Memory B cell (primary cell): ENCODE measurements around the gene CCDC78.

Experiments used
- ATAC-seq: fragments of 150-1000 bp; cut with Tn5 transposase; 2 replicates; pipeline ENCODE4 v1.10.0; 2021; ENCODE audit warnings: low read depth, mild to moderate bottlenecking, moderate library complexity
- DNase-seq, 2 donors: peaks; one replicate each; pipeline ENCODE4 v3.0.0; 2022; ENCODE audit warnings: low spot score in 2 of 2
- H3K27ac Mint-ChIP-seq: one replicate; pipeline ENCODE4 v1.8.0; 2022; ENCODE audit warnings: mild to moderate bottlenecking, moderate library complexity, mixed read lengths
- H3K27me3 Mint-ChIP-seq: one replicate; pipeline ENCODE4 v1.8.0; 2022; ENCODE audit warnings: mixed read lengths
- H3K36me3 Mint-ChIP-seq: one replicate; pipeline ENCODE4 v1.8.0; 2022; ENCODE audit warnings: mild to moderate bottlenecking, mixed read lengths
- H3K4me1 Mint-ChIP-seq: one replicate; pipeline ENCODE4 v1.8.0; 2022; ENCODE audit warnings: mixed read lengths
- H3K4me3 Mint-ChIP-seq: one replicate; pipeline ENCODE4 v1.8.0; 2022; ENCODE audit warnings: mild to moderate bottlenecking, moderate library complexity, mixed read lengths
- H3K9me3 Mint-ChIP-seq: one replicate; pipeline ENCODE4 v1.8.0; 2022; ENCODE audit warnings: mixed read lengths

Gene CCDC78

DNA sequence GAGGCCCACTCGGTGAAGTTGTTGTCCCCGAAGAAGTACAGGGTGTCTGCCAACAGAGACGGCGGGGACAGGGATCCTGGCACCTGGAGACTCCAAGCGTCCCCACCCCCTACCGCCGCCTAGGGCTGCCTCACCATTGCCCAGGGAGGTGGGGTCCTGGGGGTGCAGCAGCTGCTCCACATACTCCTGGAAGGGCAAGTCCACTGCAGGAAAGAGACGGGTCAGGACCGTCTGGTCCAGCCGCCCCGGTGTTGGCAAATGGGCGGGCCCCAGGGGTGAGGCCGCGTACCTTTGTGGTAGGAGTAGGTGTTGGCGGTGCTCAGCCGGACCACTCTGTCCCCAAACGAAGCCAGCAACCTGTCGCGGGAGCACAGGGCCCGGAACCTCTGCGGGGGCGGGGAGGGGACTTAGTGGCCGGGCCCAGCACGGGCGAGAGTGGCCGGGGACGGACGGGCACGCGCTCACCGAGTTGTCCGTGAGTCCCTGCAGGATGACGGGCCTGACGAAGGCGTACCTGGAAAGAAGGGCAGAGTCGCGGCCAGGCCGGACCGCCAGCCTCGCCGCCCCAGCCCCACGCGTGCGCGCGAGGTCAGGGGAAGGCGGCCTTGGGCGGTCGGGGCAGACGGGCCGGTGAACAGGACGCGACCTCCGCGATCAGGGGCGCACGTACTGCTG, 42.7 kb downstream of the CCDC78 start:
- ATAC-seq (no peak), DNase-seq (no peak)
- H3K4me1 Mint-ChIP-seq = peaks cover 9% of the 10 kb centered on the region
- H3K9me3 Mint-ChIP-seq = no peaks in the 10 kb centered on the region
- H3K27ac Mint-ChIP-seq = peak overlapping the region; percentile 75
- no peaks in the 10 kb centered on the region for H3K27me3 Mint-ChIP-seq
- H3K36me3 Mint-ChIP-seq = peaks cover 4% of the 10 kb centered on the region
- peak overlapping the region; percentile 77 for H3K4me3 Mint-ChIP-seq

GRCh38 chr16:682493-683395, 43.5 kb downstream of the CCDC78 start:
- Mint-ChIP-seq H3K36me3 (peaks cover 4% of the 10 kb centered on the region), H3K27ac (no peak overlapping the region), H3K4me1 (peaks cover 11% of the 10 kb centered on the region)

DNA sequence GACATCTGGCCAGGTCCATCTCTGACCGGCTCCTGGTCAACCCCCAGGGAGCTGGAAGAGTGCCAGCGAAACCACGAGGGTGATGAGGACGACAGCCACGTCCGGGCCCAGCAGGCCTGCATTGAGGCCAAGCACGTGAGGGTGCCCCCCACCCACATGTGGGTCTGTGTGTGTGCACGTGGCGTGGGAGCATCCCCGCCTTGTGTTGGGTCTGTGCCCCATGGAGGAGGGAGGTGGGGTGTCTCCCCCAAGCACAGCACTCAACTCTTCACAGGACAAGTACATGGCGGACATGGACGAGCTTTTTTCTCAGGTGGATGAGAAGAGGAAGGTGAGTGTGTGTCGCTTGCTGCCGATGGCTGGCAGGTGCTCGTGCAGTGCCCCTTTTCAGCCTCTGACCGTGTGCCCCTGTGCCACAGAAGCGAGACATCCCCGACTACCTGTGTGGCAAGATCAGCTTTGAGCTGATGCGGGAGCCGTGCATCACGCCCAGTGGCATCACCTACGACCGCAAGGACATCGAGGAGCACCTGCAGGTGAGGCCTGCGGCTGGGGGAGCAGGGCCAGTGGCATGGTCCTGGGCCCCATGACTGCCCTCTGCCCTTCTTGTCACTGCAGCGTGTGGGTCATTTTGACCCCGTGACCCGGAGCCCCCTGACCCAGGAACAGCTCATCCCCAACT, 44.4 kb downstream of the CCDC78 start:
- ATAC-seq (no peak), DNase-seq (no peak)
- peaks cover 11% of the 10 kb centered on the region for H3K4me1 Mint-ChIP-seq
- H3K4me3 Mint-ChIP-seq = peak overlapping the region; percentile 63
- H3K27ac Mint-ChIP-seq = no peak overlapping the region
- H3K9me3 Mint-ChIP-seq = no peaks in the 10 kb centered on the region
- peaks cover 4% of the 10 kb centered on the region for H3K36me3 Mint-ChIP-seq
- H3K27me3 Mint-ChIP-seq = peaks cover 1% of the 10 kb centered on the region

More at GRCh38 chr16:682493-683395, 43.5 kb downstream of the CCDC78 start:
- Mint-ChIP-seq H3K27me3 (peaks cover 1% of the 10 kb centered on the region), H3K4me3 (peak overlapping the region; percentile 77), H3K9me3 (no peaks in the 10 kb centered on the region)
- DNase-seq = no peak
- ATAC-seq = no peak

- no peak overlapping the region for H3K27ac Mint-ChIP-seq
- H3K4me3 Mint-ChIP-seq = peak overlapping the region; percentile 63
- H3K9me3 Mint-ChIP-seq = no peaks in the 10 kb centered on the region
- ATAC-seq (no peak), DNase-seq (no peak)
- H3K4me1 Mint-ChIP-seq = peaks cover 11% of the 10 kb centered on the region
- peaks cover 4% of the 10 kb centered on the region for H3K36me3 Mint-ChIP-seq
- peaks cover 1% of the 10 kb centered on the region for H3K27me3 Mint-ChIP-seq
Observed at GRCh38 chr16:680967-681745, 45.1 kb downstream of the CCDC78 start.

DNA sequence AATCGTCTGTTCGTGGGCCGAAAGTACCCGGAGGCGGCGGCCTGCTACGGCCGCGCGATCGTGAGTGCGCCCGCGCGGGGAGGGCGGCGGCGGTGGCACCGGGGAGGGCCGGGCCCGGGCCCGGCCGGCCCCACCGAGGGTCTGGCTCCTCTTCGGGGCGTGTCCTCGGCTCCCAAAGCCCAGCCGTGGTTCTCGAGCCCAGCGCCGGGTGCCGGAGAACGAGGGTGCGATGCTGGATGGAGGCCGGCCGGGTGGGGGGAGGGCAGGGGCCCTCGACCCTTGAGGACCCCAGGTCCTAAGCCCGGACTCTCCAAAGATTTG, 45.7 kb downstream of the CCDC78 start:
- no peak overlapping the region for H3K27ac Mint-ChIP-seq
- no peaks in the 10 kb centered on the region for H3K9me3 Mint-ChIP-seq
- peak overlapping the region; percentile 73 for H3K4me3 Mint-ChIP-seq
- H3K36me3 Mint-ChIP-seq = peaks cover 4% of the 10 kb centered on the region
- H3K27me3 Mint-ChIP-seq = peaks cover 1% of the 10 kb centered on the region
- peaks cover 11% of the 10 kb centered on the region for H3K4me1 Mint-ChIP-seq
- no peak for DNase-seq
- no peak for ATAC-seq

DNA sequence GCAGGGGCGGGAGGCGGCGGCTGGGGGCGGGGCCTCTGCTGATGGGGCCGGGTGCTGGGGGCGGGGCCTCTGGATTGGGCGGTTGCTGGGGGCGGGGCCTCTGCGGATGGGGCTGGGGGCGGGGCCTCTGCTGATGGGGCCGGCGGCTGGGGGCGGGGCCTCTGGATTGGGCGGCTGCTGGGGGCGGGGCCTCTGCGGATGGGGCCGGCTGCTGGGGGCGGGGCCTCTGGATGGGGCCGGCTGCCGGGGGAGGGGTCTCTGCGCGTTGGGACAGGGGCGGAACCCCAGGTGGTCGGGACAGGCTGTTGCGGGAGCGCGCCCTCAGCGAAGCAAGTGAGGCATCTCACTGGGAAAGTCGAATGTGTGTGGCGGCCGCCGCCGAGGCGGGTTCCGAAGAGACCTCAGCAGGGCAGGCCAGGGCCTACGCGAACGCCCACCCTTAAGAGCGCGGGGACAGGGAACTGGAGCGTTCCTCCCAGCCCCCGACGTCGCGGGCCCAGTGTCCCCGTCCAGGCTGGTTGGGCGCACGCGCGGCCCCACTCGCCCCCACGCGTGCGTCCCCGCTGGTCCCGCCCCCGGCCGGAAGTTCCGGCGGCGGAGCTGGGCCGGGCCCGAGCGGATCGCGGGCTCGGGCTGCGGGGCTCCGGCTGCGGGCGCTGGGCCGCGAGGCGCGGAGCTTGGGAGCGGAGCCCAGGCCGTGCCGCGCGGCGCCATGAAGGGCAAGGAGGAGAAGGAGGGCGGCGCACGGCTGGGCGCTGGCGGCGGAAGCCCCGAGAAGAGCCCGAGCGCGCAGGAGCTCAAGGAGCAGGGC, 46.2 kb downstream of the CCDC78 start, which contains the start of gene STUB1:
TSS of gene STUB1 (plus strand) at position 597 of the 811 bp plus-strand sequence. CDS start at position 713, 116 bp downstream.
- peak; percentile 84 to 85 for DNase-seq
- H3K9me3 Mint-ChIP-seq = no peaks in the 10 kb centered on the region
- ATAC-seq = peak; percentile 50

GRCh38 chr16:678858-679813, 47.1 kb downstream of the CCDC78 start:
- Mint-ChIP-seq H3K4me1 (peaks cover 18% of the 10 kb centered on the region), H3K27ac (no peak overlapping the region), H3K36me3 (peaks cover 6% of the 10 kb centered on the region), H3K9me3 (no peaks in the 10 kb centered on the region), H3K4me3 (peak overlapping the region; percentile 84), H3K27me3 (peaks cover 8% of the 10 kb centered on the region)
- no peak for ATAC-seq
- no peak for DNase-seq

More for the DNA sequence above, 46.2 kb downstream of the CCDC78 start, which contains the start of gene STUB1:
- Mint-ChIP-seq H3K36me3 (peaks cover 6% of the 10 kb centered on the region), H3K27ac (no peak within 1 kb of the TSS), H3K4me1 (peaks cover 15% of the 10 kb centered on the region), H3K4me3 (peak within 1 kb of the TSS; percentile 85), H3K27me3 (peaks cover 5% of the 10 kb centered on the region)

- H3K36me3 Mint-ChIP-seq = peaks cover 6% of the 10 kb centered on the region
- no peak overlapping the region for H3K27ac Mint-ChIP-seq
- H3K27me3 Mint-ChIP-seq = peaks cover 8% of the 10 kb centered on the region
- no peak overlapping the region for H3K4me3 Mint-ChIP-seq
- no peak for DNase-seq
- no peak for ATAC-seq
- peaks cover 18% of the 10 kb centered on the region for H3K4me1 Mint-ChIP-seq
- H3K9me3 Mint-ChIP-seq = no peaks in the 10 kb centered on the region
Observed at GRCh38 chr16:678209-678857, 47.9 kb downstream of the CCDC78 start.

GRCh38 chr16:677316-678190, 48.7 kb downstream of the CCDC78 start:
- no peak overlapping the region for H3K27ac Mint-ChIP-seq

GRCh38 chr16:676913-677312, 49.3 kb downstream of the CCDC78 start:
- Mint-ChIP-seq H3K9me3 (no peaks in the 10 kb centered on the region), H3K27ac (no peak overlapping the region), H3K27me3 (peaks cover 8% of the 10 kb centered on the region), H3K36me3 (peaks cover 6% of the 10 kb centered on the region), H3K4me3 (peak overlapping the region; percentile 29), H3K4me1 (peaks cover 15% of the 10 kb centered on the region)
- DNase-seq = no peak
- peak; percentile 14 for ATAC-seq

More at GRCh38 chr16:677316-678190, 48.7 kb downstream of the CCDC78 start:
- Mint-ChIP-seq H3K9me3 (no peaks in the 10 kb centered on the region), H3K4me1 (peaks cover 16% of the 10 kb centered on the region), H3K4me3 (peak overlapping the region; percentile 29), H3K27me3 (peaks cover 8% of the 10 kb centered on the region), H3K36me3 (peaks cover 9% of the 10 kb centered on the region)
- DNase-seq (no peak), ATAC-seq (no peak)

- DNase-seq (no peak), ATAC-seq (no peak)
- Mint-ChIP-seq H3K4me3 (peak overlapping the region; percentile 14), H3K4me1 (peaks cover 15% of the 10 kb centered on the region), H3K9me3 (no peaks in the 10 kb centered on the region), H3K27me3 (peaks cover 8% of the 10 kb centered on the region), H3K27ac (no peak overlapping the region), H3K36me3 (peaks cover 6% of the 10 kb centered on the region)
Observed at GRCh38 chr16:676565-676902, 49.7 kb downstream of the CCDC78 start.
